ENCODE measurements around the gene TSPAN17. TPM values are rescaled to one million over a fixed set of nuclear protein-coding genes. Genes with fewer than 3 reads are reported as not detected.
"Not testable (repeated sequence)": the region's sequence is repeated elsewhere in the genome, so short reads cannot be mapped to it uniquely, and the experiment has no call there.

TSPAN17 gene, protein sequence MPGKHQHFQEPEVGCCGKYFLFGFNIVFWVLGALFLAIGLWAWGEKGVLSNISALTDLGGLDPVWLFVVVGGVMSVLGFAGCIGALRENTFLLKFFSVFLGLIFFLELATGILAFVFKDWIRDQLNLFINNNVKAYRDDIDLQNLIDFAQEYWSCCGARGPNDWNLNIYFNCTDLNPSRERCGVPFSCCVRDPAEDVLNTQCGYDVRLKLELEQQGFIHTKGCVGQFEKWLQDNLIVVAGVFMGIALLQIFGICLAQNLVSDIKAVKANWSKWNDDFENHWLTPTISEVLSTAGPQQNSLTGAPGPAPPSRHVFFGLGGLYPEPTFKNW
- 6.2 TPM for polyA plus RNA-seq (2012; ENCODE audit: missing spikeins)

DNA sequence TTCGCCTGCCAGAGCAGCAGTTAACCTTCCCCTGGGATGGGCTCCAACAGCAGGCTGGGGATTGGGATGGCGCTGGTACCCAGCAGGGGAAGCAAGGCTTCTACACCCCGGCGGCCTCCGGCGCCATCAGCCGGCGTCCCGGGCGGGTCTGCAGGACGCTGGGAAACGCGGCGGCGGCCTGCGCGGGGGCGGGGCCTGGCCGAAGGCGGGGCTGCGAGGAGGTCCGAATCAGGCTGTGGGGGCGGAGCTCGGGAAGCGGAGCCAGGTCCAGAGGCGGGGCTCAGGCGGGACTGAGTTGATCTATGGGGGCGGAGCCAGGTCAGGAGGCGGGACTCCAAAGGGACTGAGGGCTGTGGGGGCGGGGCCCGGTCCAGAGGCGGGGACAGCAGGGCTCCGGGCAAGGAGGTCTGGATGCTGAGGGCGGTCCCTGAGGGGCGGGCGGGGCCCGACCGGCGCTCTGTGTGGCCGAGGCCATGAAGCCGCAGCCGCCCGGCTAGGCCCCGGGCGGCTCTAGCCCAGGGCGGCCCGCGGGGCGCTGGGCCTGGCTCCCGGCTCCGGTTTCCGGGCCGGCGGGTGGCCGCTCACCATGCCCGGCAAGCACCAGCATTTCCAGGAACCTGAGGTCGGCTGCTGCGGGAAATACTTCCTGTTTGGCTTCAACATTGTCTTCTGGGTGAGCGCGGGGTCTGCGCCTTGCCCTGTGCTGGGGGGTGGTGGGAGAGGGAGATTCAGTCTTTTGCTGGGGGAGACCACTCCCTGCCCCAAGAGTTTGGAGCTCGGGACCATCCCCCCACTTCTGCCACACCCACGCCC lies at the start of gene TSPAN17:
Gene TSPAN17 (plus strand): TSS at position 455 of the 813 bp plus-strand sequence. CDS start 132 bp downstream, at position 587.
- DNase-seq (ENCODE audit: insufficient read length) = peak; percentile 99
- FAIRE-seq = peak; percentile 99
- peak; percentile 98 for TF ChIP-seq POLR2A (IDR thresholded peaks at IDR 0.05; ENCODE audit: low read depth, low read length)
- TF ChIP-seq POLR2AphosphoS5 (IDR thresholded peaks at IDR 0.05; ENCODE audit: low read depth, low read length) = peak; percentile 84
- peak; percentile 89 for TF ChIP-seq TAF1 (IDR thresholded peaks at IDR 0.05; ENCODE audit: borderline replicate concordance, low read depth, low read length)

DNA sequence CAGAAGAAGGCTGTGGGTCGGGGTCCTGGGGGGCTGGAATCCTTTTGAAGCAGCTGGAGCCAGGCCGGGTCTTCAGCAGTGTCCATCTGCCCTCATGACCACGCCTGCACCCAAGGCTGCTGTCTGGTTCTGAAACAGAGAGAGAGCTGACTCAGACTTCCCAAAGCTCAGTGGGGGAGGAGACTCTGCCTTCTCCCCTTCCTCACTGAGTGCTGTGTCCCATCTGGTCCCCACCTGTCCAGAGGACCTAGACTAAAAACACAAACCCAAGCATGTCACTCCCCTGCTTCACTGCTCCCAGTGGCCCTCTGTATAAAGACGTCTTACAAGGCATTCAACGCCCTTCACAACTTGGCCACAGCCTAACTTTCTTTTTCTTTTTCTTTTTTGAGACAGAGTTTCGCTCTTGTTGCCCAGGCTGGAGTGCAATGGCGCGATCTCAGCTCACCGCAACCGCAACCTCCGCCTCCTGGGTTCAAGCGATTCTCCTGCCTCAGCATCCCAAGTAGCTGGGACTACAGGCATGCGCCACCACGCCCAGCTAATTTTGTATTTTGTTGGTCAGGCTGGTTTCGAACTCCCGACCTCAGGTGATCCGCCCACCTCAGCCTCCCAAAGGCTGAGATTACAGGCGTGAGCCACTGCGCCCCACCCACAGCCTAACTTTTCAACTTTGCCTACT lies 47.4 kb upstream of the TSPAN17 start:
- not testable (repeated sequence) for DNase-seq (ENCODE audit: insufficient read length); FAIRE-seq

DNA sequence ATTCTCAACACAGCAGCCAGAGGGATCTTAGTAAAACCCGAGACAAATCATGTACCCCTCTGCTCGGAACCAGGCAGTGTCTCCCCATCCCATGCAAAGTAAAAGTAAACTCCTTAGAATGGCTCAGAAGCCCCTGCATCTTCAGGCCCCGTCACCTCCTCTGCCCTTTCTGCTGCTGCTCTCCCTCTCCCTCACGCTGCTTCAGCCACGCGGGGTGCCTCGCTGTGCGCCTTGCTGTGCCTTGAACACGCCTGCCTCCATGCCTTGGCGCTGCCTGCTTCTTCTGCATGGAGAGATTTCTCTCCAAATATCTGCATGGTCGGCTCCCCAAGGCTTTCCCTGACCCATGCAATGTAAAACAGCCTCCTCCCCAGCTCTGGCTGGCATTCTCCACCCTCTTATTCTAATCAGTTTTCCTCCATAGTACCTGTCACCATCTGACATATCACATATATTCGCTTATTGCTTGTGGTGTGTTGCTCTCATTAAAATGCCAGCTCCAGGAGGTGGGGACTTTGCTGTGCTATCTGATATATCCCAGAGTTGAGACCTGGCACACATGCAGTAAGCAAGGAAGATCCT lies 45.3 kb upstream of the TSPAN17 start:
- FAIRE-seq = no peak
- DNase-seq (ENCODE audit: insufficient read length) = no peak
- TF ChIP-seq POLR2A (IDR thresholded peaks at IDR 0.05; ENCODE audit: low read depth, low read length) (no peak), TAF1 (IDR thresholded peaks at IDR 0.05; ENCODE audit: borderline replicate concordance, low read depth, low read length) (no peak)

DNA sequence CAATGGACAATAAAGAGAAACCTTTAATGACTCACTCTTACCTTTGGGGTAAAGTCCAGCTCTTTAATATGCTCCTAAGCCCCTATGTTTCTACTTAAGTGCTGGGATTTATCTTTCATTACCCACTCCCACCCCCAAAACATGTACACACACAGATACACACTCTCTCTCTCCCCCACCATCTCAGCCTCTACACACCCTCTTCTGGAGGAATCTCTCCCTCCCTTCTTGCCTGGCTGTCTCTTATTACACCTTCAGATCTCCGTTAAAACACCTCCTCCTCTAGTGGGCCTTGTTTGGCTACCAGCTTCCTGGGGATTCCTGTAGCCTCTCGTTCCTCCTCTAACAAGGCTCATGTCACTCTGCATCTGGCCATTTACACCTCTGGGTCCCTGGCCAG lies 44.2 kb upstream of the TSPAN17 start:
- no peak for DNase-seq (ENCODE audit: insufficient read length)
- TF ChIP-seq TAF1 (IDR thresholded peaks at IDR 0.05; ENCODE audit: borderline replicate concordance, low read depth, low read length) = no peak
- TF ChIP-seq POLR2AphosphoS5 (IDR thresholded peaks at IDR 0.05; ENCODE audit: low read depth, low read length) = no peak
- no peak for TF ChIP-seq POLR2A (IDR thresholded peaks at IDR 0.05; ENCODE audit: low read depth, low read length)
- FAIRE-seq = no peak

DNA sequence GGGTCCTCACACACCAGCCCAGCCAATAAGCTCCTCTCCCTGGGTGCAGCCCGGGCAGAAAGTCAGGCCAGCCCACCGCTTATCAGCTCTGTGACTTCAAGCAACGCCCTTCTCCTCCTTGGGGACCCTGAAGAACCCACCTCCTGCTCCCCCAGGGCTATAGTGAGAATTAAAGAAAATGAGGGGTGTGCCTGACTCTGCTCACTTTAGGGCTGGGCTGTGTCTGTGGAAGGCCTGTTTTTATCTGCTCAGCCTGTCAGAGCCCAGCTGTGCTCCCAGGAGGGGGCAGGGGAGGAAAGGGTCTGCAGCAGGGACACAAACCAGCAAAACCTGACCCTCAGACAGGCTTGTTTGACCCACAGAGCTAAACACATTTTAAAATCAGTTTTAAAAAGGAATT lies 41.3 kb upstream of the TSPAN17 start:
- no peak for DNase-seq (ENCODE audit: insufficient read length)
- TF ChIP-seq TAF1 (IDR thresholded peaks at IDR 0.05; ENCODE audit: borderline replicate concordance, low read depth, low read length) = no peak
- no peak for TF ChIP-seq POLR2A (IDR thresholded peaks at IDR 0.05; ENCODE audit: low read depth, low read length)
- TF ChIP-seq POLR2AphosphoS5 (IDR thresholded peaks at IDR 0.05; ENCODE audit: low read depth, low read length) = no peak
- FAIRE-seq = no peak

DNA sequence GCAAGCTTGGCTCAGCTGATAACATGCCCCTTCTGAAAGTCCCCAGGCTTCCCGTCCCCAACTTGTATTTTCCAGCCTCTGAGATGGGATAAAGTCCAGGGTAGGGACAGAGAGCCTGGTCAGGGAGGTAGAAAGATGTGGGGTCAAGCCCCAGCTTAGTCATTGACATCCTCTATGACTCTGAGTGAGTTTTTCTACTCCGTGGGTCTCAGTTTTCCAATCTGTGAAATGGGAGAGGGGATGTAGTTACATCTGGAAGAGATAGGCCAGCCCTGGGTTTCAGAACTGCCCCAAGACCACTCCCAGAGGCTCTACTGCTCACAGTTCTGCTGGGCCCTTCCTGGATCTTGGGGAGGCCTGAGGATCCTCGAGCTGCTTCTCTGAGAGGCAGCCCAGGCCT lies 40.4 kb upstream of the TSPAN17 start:
- DNase-seq (ENCODE audit: insufficient read length) (no peak), FAIRE-seq (no peak)
- TF ChIP-seq TAF1 (IDR thresholded peaks at IDR 0.05; ENCODE audit: borderline replicate concordance, low read depth, low read length) (no peak), POLR2A (IDR thresholded peaks at IDR 0.05; ENCODE audit: low read depth, low read length) (no peak), POLR2AphosphoS5 (IDR thresholded peaks at IDR 0.05; ENCODE audit: low read depth, low read length) (no peak)

DNA sequence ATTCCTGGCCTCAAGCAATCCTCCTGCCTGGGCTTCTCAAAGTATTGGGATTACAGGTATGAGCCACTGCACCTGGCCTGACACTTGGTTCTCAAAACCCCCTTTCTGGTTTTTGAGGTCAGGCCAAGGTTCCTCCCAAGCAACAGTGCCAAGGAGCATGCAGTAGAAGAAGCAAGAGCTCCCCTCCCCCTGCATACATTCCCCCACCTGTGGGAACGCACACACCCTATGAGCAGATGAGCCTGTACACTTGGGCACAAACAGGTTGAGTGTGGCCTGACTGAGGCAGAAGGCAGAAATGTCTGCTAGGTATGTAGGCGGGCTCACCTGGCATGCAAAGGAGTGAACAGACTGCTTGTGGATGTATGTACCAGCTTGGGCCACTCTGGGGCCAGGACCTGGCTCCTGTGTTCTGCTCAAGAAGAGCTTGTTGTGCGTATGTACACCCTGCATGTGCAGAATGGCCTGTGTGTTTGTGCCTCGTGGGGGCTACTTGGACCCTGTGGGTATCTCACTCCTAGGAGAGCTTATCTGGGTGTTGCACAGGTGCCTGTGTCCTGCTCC lies 39.1 kb upstream of the TSPAN17 start:
- no peak for TF ChIP-seq POLR2A (IDR thresholded peaks at IDR 0.05; ENCODE audit: low read depth, low read length)
- TF ChIP-seq TAF1 (IDR thresholded peaks at IDR 0.05; ENCODE audit: borderline replicate concordance, low read depth, low read length) = no peak
- TF ChIP-seq POLR2AphosphoS5 (IDR thresholded peaks at IDR 0.05; ENCODE audit: low read depth, low read length) = no peak
- FAIRE-seq = no peak

DNA sequence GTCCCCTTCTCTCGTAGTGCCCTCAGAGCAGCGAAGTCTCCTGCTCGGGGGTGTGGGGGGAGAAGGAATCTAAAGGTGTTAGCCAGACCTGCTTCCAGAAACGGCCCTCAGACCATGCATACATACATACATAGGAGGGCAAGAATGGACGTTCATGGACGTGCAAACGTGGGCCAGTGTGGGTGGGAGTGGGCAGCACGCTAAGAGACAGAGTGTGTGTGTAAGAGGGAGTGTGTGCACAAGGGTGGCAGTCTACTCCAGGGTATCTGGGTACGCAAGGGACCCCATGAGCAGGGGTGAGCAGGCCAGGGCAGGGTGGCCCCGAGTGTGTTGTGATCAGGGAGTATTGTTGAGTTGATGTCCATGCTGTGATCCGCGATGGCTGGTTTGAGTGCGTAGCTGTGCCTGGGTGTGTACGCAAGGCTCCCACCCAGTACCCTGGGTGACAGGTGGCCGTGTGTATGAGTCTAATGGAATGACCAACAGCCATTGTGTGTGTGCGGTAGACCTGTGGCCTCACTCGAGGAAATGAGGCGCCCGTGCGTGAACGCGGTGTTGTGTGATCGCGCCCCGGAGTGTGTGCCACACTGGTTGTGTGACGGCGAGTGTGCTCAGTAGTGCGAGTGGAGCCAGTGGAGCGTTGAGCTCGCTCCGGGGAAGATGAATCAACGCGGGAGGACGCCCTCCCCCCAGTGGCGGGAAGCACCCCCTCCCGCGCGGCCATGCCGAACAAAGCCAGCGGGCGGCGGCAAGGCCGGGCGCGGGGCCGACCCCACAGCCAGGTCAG lies 38.2 kb upstream of the TSPAN17 start:
- FAIRE-seq = peak; percentile 38
- no peak for TF ChIP-seq POLR2AphosphoS5 (IDR thresholded peaks at IDR 0.05; ENCODE audit: low read depth, low read length)
- no peak for TF ChIP-seq POLR2A (IDR thresholded peaks at IDR 0.05; ENCODE audit: low read depth, low read length)
- no peak for TF ChIP-seq TAF1 (IDR thresholded peaks at IDR 0.05; ENCODE audit: borderline replicate concordance, low read depth, low read length)
- DNase-seq (ENCODE audit: insufficient read length) = no peak

More for the DNA sequence above, 39.1 kb upstream of the TSPAN17 start:
- no peak for DNase-seq (ENCODE audit: insufficient read length)

DNA sequence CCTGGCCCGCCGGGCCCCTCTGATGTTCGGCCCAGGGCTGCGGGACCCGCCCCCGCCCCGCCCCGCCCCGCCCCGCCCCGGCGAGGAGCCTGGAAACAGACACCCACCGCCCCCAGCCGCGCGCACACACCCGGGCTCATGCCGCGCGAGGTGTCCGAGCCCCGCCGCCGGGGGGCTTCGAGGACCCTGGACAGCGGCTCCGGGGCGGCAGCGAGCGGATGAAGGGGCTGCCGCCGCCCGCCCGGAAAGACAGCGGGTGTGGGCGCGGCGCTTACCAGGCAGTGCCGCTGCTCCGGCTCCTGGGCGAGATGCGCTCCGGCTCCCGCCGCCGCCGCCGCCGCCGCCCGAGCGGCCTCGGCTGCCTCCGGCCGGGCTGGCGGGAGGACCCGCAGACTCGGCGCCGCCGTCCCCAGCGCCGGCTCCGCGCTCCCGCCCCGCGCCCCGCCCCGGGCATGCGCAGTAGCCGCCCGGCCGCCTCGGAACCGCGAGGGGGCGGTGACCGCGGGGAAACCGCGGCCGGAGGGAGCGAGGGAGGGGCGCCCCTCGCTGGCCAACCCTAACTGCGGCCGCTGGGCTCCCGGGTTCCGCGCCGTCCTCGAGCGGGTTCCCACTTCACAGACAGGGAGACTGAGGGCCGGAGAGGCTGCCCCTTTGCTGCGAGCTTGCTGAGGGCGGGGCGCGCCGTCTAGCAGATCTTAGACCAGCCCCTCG lies 37.4 kb upstream of the TSPAN17 start, which contains the start of gene GPRIN1:
Gene GPRIN1 (minus strand): TSS at position 433 of the 711 bp plus-strand sequence. CDS start 10,322 bp downstream, outside the sequence.
- TF ChIP-seq TAF1 (IDR thresholded peaks at IDR 0.05; ENCODE audit: borderline replicate concordance, low read depth, low read length) (no peak), POLR2A (IDR thresholded peaks at IDR 0.05; ENCODE audit: low read depth, low read length) (no peak; the same call in 1 of the 2 replicates), POLR2AphosphoS5 (IDR thresholded peaks at IDR 0.05; ENCODE audit: low read depth, low read length) (no peak)
- FAIRE-seq = peak; percentile 91
- DNase-seq (ENCODE audit: insufficient read length) = peak; percentile 93

DNA sequence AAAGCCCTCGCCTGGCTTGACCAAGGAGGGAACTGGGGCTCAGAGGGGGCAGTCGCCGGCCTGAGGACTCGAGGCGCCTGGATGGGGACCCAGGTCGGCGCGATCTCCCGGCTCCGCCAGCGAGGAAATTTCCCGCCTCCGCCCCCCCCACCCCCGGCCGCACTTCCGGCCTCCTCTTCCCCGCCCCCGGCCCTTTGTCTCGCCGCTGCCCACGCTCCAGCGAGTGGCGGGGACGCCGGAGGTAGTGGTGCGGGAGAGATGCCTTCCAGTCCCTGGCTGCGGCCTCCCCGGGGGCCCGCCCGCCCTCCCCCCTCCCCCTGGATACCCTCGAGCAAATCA lies 36.9 kb upstream of the TSPAN17 start:
- FAIRE-seq (no peak), DNase-seq (ENCODE audit: insufficient read length) (peak; percentile 46)
- no peak for TF ChIP-seq TAF1 (IDR thresholded peaks at IDR 0.05; ENCODE audit: borderline replicate concordance, low read depth, low read length)
- TF ChIP-seq POLR2A (IDR thresholded peaks at IDR 0.05; ENCODE audit: low read depth, low read length) = no peak
- no peak for TF ChIP-seq POLR2AphosphoS5 (IDR thresholded peaks at IDR 0.05; ENCODE audit: low read depth, low read length)
